Raji (cell line): Measurements from ENCODE around the gene LTF.

Experiments used
- POLR2A ChIP-seq: IDR thresholded peaks from 2 replicates; pipeline ENCODE4 v1.6.1; 2011; ENCODE audit warnings: low read depth, low read length, control low read depth; ENCODE audit not compliant: insufficient read depth

LTF gene

GRCh38 chr3:46466273-46466672 is 1.6 kb upstream of the LTF start:
- TF ChIP-seq POLR2A, result no peak

- no peak for TF ChIP-seq POLR2A
Observed at GRCh38 chr3:46465196-46465520, 453 bp upstream of the LTF start.

GRCh38 chr3:46463868-46464241 is 850 bp downstream of the LTF start:
- TF ChIP-seq POLR2A, result no peak

GRCh38 chr3:46463120-46463867 is 1.4 kb downstream of the LTF start:
- TF ChIP-seq POLR2A, result no peak

GRCh38 chr3:46462511-46462910 is 2.2 kb downstream of the LTF start:
- no peak for TF ChIP-seq POLR2A

GRCh38 chr3:46462111-46462510 is 2.6 kb downstream of the LTF start:
- TF ChIP-seq POLR2A, result no peak

- no peak for TF ChIP-seq POLR2A
Observed at GRCh38 chr3:46460051-46460450, 4.7 kb downstream of the LTF start.

- TF ChIP-seq POLR2A, result no peak
Observed at GRCh38 chr3:46456118-46456517, 8.6 kb downstream of the LTF start.

GRCh38 chr3:46455231-46456115 is 9.2 kb downstream of the LTF start:
- TF ChIP-seq POLR2A, result no peak

GRCh38 chr3:46454606-46455005 is 10.1 kb downstream of the LTF start:
- TF ChIP-seq POLR2A, result no peak

GRCh38 chr3:46454209-46454595 is 10.5 kb downstream of the LTF start:
- TF ChIP-seq POLR2A, result no peak

GRCh38 chr3:46453526-46454208 is 11.0 kb downstream of the LTF start:
- TF ChIP-seq POLR2A, result no peak

- TF ChIP-seq POLR2A, result no peak
Observed at GRCh38 chr3:46449755-46450552, 14.8 kb downstream of the LTF start.

- no peak for TF ChIP-seq POLR2A
Observed at GRCh38 chr3:46448721-46449120, 16.0 kb downstream of the LTF start.
